Pulmonary artery endothelial cell (primary cell): ENCODE measurements around the gene CDX1. TPM values are rescaled to one million over a fixed set of nuclear protein-coding genes. Genes with fewer than 3 reads are reported as not detected.

Source experiments
- DNase-seq: peaks from one replicate; pipeline ENCODE4 v3.0.0-alpha.2; 2011; ENCODE audit warnings: low read depth, low spot score
- total RNA-seq: library from RNA; depleted of rRNA; stranded (reverse); fragments of >200 nt; gene quantifications from 2 replicates; pipeline ENCODE4 v1.2.3, GENCODE V29; 2014

Gene CDX1
- total RNA-seq, 1 donor from 2014 or later = not detected

GRCh38 chr5:150146235-150146634 is 20.3 kb upstream of the CDX1 start:
- DNase-seq = no peak

- no peak for DNase-seq
Measured at GRCh38 chr5:150146862-150147601, 19.5 kb upstream of the CDX1 start.

- DNase-seq = no peak
Measured at GRCh38 chr5:150147670-150148069, 18.9 kb upstream of the CDX1 start.

GRCh38 chr5:150148117-150148927 is 18.3 kb upstream of the CDX1 start:
- no peak for DNase-seq

DNA sequence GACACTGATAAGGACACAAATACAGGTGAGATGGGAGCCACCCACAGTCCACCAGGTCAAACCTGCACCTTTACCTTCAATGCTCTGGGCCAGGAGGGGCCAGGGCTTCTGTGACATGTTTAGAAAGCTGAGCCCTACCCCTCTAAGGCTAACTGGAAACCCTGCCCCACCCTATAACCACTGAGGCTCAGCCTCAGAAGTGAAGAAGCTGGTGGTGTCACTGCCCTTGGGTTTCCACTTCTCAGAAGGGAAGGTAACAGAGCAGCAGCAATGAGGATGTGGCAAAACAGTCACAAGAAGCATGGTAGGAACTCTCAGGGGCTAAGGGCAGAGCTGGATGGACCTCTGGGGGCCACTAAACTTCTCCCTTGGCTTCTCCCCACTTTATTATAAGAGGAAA is 17.0 kb upstream of the CDX1 start:
- DNase-seq = no peak

DNA sequence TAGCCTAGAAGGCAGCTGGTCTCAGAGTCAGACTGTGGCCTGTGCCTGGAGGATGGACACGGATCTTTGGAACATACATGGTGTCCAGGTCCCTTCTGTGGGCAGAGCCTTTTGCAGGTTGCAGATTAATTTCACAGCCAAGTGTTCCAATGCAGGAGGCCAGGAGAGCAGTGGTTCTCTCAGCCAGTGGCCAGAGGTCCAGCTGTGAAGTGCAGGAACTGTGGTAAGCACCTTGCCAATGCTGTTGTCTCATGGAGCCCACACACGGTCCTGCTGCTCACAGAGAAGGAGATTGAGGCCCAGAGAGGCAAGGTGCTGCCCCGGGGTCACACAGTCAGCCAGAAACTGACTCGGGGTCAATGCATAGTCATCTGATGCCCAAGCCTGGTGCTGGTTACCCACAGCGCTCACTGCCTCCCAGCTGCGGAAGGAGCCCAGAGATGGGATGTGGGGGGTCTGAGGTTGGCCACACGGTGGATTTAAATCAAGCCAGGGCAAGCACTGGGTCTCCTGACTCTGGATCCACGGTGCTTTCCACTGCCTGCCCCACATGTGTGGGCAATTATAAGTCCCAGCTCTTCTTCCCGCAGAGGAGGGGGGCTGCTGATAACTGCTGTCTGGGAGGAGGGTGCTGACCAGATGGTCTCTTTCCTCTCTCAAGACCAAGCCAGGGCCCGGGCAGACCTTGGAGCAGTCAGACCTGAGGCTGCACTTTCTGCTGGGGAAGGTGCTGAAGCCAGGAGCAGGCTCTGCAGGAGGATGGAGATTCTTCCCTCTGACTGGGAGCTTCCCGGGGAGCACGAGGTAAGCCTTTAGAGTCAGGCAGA is 13.7 kb upstream of the CDX1 start:
- no peak for DNase-seq

GRCh38 chr5:150153483-150153882 is 13.1 kb upstream of the CDX1 start:
- no peak for DNase-seq

DNA sequence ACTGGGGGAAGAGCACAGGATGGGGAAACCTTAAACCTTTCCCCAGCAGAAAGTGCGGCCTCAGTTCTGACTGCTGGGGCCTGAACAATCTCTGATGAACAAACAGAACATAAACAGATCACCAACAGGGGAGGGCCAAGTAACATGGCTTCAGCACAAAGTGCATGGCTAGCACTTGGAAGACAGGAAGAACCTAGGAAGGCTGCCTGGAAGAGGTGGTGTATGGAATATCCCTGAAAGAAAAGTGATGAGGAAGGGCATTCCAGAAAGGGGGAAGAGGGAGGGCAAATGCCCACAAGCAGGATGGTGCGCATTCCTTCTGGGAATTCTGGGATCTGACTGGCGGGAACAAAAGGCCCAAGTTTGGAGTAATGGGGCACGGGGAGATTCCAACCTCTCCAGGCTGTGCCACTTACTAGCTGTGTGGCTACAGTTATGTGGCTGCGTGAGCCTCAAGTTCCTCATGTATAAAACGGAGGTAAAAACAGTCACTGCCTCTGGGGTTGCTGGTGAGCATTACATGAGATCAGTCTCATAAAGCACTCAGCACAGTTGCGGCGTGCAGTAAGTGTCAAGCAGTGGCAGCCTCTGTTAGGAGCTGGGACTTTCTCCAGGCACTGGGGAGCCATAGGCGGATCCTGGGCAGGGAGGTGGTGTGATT is 12.5 kb upstream of the CDX1 start:
- no peak for DNase-seq

DNA sequence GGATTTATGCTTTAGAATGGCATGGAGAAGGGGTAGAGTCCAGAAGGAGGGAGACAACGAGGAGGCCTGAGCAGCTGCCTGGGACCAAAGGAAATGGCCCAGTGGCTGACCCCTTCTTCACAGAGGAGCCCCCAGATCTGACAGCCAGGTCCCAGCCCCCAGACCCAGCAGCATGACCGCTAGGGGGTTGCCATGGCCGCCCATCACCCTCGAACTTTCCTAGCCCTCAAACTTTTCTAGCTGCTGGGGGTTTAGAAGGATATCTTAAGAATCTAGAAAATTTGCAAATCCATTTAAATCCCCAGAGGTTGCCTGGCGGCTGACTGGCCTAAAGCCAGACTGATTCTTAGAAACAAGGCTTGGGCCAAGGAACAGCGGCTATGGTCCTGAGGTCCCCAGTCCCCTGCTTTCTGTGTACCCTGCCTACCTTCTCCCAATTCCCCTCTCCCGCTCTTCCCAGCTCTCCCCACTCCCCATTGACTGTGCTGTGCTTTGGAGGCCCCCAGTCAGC is 11.9 kb upstream of the CDX1 start:
- DNase-seq = no peak

- no peak for DNase-seq
Measured at GRCh38 chr5:150155258-150156026, 11.1 kb upstream of the CDX1 start, which contains the start of gene PDGFRB. TSS of gene PDGFRB (minus strand) at chr5:150155845. CDS start at chr5:150137047, 18,798 bp downstream.

DNA sequence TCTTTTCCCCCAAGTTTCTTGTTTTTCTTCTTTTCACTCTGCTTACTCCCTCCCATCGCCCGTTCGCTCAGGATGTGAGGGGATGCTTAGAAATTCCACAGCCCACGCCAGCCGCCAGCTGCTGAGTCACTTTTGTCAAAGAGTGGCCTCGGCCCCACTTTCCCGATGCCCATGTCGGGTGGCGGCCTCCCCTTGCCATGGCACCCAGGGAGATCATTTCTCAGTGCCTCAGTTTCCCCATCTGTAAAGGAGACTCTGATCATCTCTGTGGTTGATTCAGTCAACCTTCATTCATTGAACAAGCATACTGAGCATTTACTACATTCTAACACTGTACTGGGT is 10.6 kb upstream of the CDX1 start:
- DNase-seq = no peak

DNA sequence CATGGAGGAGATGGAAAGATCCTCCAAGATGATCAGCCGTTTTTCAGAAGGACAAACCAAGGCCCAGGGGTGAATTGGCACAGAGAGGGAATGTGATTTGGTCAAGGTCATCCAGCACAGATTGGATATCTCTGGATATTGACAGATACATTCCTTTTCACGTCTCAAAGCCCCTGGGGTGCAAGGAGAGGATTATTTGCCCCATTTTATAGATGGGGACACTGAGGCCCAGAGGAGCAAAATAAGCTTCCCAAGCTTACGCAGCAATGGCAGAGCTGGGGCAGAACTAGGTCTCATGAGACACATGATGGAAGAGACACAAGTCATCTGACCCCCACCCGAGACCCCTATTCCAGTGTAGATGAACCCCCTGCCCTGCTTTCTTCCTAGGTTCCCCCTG is 10.0 kb upstream of the CDX1 start:
- no peak for DNase-seq

GRCh38 chr5:150157168-150157567 is 9.4 kb upstream of the CDX1 start:
- DNase-seq = no peak

DNA sequence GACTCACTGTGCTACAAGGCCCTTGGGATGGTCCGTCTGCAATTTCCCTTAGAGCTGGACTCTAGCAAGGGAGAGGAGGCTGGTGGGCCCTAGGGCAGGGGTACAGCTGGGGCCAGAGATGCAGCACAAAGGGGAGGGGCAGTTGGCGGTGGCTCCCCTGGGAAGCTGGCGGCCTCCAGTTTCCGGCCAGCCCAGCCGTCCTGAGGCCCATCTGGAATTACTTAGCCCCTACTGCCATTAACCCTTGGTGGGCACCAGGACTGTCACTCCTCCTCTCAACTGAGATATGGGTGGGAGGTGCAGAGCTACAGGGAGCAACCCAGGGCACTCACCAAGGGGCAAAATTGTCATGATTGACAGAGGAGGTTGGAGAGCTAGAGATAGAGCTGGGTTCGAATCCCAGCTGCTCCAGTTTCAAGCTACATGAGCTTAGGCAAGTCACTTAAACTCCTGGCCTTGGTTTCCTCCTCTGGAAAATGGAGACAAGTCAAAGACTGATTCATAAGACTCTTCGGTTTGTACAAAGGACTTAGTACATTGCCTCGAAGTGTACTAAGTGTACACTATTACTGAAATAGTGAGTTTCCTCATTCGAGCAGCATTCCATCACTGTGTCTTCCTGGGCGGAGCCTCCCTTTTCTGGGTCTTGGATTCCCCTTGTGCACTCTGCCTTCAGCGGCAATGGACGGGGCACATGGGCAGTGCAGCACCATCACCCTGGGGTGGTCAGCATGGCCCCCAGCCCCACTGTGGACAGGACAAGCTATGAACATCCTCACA is 8.2 kb upstream of the CDX1 start:
- DNase-seq = no peak

DNA sequence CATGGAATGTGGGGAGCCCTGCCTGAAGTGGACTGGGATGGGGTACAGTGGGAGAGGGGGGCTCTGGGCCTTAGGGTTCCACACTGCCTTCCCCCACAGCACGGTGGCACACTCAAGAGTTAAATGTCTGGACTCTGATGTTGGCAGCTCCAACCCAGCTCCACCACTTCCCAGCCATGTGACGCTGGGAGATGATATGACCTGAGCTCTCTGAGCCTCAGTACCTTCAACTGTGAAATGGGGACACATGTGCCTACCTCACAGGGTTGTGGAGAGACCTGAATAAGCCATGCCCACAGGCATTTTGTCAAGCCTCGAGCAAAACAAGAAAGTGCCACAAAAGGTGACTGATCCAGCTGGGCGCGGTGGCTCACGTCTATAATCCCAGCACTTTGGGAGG is 7.5 kb upstream of the CDX1 start:
- DNase-seq = no peak

DNA sequence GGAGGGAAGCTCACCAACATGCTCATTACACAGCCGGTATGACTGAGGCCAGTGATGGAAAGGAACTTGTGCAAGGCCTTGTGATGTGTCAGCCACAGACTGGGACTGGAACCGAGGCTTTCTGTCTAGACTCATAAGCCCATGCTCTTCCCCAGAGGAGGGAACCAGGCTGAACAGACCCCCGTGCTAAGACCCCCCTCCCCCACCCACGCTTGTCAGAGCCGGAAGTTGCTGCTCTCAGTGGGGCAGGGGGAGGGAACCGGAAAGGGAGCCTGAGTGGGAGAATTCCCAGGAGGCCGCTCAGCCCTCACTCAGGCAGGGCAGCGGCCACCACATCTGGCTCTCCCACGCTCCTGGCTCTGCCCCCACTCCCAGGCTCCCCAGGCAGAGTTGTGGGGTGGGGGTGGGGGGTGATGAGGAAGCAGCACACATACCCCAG is 6.8 kb upstream of the CDX1 start:
- DNase-seq = no peak

- no peak for DNase-seq
Measured at GRCh38 chr5:150160448-150161081, 6.0 kb upstream of the CDX1 start.

- peak; percentile 17 for DNase-seq
Measured at GRCh38 chr5:150161242-150162141, 5.1 kb upstream of the CDX1 start.
